MCF 10A (cell line): ENCODE results near the gene GRIK2. TPM values are rescaled to one million over a fixed set of nuclear protein-coding genes. Genes with fewer than 3 reads are reported as not detected.
A peak's percentile ranks its signal among the peaks of the same experiment; 100 is the strongest.
"Not testable (repeated sequence)": the region's sequence is repeated elsewhere in the genome, so short reads cannot be mapped to it uniquely, and the experiment has no call there.

Source experiments
- BruUV-seq: library from RNA; stranded (reverse); fragments of 400-500 nt; replicated peaks from 2 replicates; lab custom pipeline; 2021; lab: Mats Ljungman, UMichigan
- CTCF ChIA-PET: fragments of 300-600 bp; sonication (Branson Sonifier 250); formaldehyde crosslinking; extraction: SDS; loops from one replicate; lab custom pipeline; 2021; ENCODE audit warnings: antibody characterized with exemption, inconsistent platforms; lab: Yijun Ruan, JAX
- POLR2A ChIA-PET: fragments of 300-600, 350-650 bp; sonication (Branson Sonifier 250); formaldehyde crosslinking; extraction: SDS; loops from one replicate; lab custom pipeline; 2020; ENCODE audit warnings: antibody characterized with exemption, inconsistent platforms; lab: Yijun Ruan, JAX
- DNase-seq: peaks from one replicate; pipeline ENCODE4 v3.0.0-alpha.2; 2018; ENCODE audit not compliant: unreplicated experiment
- H3K27ac Mint-ChIP-seq: one replicate; pipeline ENCODE4 v1.8.0; 2022; ENCODE audit warnings: mild to moderate bottlenecking, low read depth, mixed read lengths; ENCODE audit not compliant: unreplicated experiment
- H3K27me3 Mint-ChIP-seq: one replicate; pipeline ENCODE4 v1.8.0; 2022; ENCODE audit warnings: mixed read lengths; ENCODE audit not compliant: insufficient read depth, unreplicated experiment
- H3K36me3 Mint-ChIP-seq: one replicate; pipeline ENCODE4 v1.8.0; 2022; ENCODE audit warnings: mild to moderate bottlenecking, moderate library complexity, mixed read lengths; ENCODE audit not compliant: insufficient read depth, unreplicated experiment
- H3K4me1 Mint-ChIP-seq: one replicate; pipeline ENCODE4 v1.8.0; 2022; ENCODE audit warnings: mixed read lengths; ENCODE audit not compliant: insufficient read depth, unreplicated experiment
- H3K4me3 Mint-ChIP-seq: one replicate; pipeline ENCODE4 v1.8.0; 2022; ENCODE audit warnings: mild to moderate bottlenecking, moderate library complexity, mixed read lengths; ENCODE audit not compliant: unreplicated experiment
- H3K9me3 Mint-ChIP-seq: one replicate; pipeline ENCODE4 v1.8.0; 2022; ENCODE audit warnings: mixed read lengths; ENCODE audit not compliant: unreplicated experiment
- CTCF ChIP-seq: fragments of 200-600 bp; IDR thresholded peaks from one replicate; pipeline ENCODE4 v1.8.0; 2022; ENCODE audit warnings: antibody characterized with exemption, mild to moderate bottlenecking; ENCODE audit not compliant: unreplicated experiment
- intact Hi-C: fragments of 100-400 bp; cut with micrococcal nuclease; formaldehyde crosslinking; loops from 2 replicates; pipeline ENCODE4 v1.14.1; 2022
- total RNA-seq: library from RNA; stranded (reverse); gene quantifications from 2 replicates; pipeline ENCODE4 v1.2.3, GENCODE V29; 2022

The GRIK2 gene
- total RNA-seq, 1 experiment from 2014 or later, result 0.89 TPM

DNA sequence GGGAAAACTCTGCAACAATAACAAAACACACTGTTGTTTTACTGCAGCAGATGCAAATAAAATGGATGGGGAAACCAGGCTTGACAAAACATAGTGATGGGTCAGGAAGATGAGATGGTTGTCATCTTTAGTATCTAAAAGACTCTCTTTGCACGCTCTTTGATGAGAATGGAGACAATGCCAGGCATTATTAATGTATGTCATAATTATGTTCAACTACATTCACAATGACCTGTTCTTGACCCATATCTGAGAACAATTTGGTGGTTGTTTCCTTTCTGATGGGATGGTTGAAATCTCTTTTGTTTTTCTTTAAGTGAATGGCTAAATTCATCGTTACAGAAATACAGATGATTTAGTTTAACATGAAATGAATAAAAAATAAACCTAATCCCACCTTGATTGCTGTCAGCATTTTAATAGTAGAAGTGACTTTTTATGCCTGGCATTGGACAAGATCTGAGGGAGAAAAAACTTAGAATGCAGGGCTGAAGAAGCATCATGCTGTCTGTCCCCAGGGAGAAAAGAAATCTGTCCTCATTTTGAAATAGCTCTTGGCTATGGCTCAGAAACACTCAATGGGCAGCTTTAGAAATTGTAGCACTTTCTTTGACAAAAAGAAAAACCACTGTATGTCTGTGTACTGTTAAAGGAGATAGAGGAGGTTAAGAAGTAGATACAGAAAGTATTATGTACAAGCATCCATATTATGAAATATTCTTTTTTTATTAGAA is 12.4 kb upstream of the GRIK2 start:
- intact Hi-C loops, result no loop called here
- H3K36me3 Mint-ChIP-seq, result peaks cover 7% of the 10 kb centered on the region
- ChIA-PET CTCF (interaction anchor here (0.6 kb wide), 1 partner anchor 265 kb away, joined by 4 read pairs; no protein-coding TSS in a partner anchor), POLR2A (no interaction called here)
- no TSS peak for BruUV-seq
- H3K9me3 Mint-ChIP-seq, result no peaks in the 10 kb centered on the region
- H3K27me3 Mint-ChIP-seq, result no peaks in the 10 kb centered on the region
- DNase-seq, result no peak
- H3K4me3 Mint-ChIP-seq, result no peak overlapping the region
- no peak for TF ChIP-seq CTCF
- H3K27ac Mint-ChIP-seq, result no peak overlapping the region
- peaks cover 5% of the 10 kb centered on the region for H3K4me1 Mint-ChIP-seq

DNA sequence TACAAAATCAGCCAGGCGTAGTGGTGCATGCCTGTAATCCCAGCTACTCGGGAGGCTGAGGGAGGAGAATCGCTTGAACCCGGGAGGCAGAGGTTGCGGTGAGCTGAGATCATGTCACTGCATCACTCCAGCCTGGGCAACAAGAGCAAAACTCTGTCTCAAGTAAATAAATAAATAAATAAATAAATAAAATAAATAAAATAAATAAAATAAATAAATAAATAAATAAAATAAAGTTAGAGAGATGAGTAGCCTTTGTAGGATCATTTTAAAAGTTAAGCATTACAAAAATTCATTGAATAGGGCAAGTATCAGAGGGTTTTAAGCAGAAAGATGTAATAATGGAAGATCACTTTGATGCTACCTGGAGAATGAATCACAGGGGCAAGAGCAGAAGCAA is 9.8 kb upstream of the GRIK2 start:
- H3K4me3 Mint-ChIP-seq, H3K27me3 Mint-ChIP-seq, DNase-seq, H3K36me3 Mint-ChIP-seq, H3K4me1 Mint-ChIP-seq, intact Hi-C loops, POLR2A ChIA-PET, BruUV-seq, H3K9me3 Mint-ChIP-seq, H3K27ac Mint-ChIP-seq: not testable (repeated sequence)
- CTCF ChIA-PET, result interaction anchor here (1.3 kb wide), 1 partner anchor 10 kb away, joined by 5 read pairs; the partner anchor contains the start of gene GRIK2

DNA sequence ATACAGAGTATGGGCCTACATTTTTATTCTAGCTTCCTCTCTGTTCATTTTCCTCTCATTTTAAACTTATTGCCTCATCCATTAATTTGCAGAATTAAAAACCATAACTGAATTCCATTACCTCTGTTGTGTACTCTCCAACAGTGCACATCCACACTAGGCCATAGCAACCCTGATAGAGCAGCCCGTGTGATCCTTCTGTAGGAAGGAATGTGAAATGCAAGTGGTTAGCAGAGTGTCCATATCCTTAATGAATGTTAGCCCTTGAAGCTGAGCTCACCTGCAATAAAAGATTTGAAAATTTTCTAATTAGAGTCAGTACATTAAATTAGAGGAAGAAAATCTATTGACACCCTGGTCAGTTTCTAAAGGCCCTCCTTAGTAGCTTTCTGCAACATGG is 6.5 kb upstream of the GRIK2 start:
- no TSS peak for BruUV-seq
- CTCF ChIA-PET, result interaction anchor here (0.5 to 0.6 kb wide), 3 partner anchors 159 to 1051 kb away, joined by 3 to 7 read pairs (median 3); no protein-coding TSS in a partner anchor
- H3K27ac Mint-ChIP-seq, result no peak overlapping the region
- no peaks in the 10 kb centered on the region for H3K9me3 Mint-ChIP-seq
- H3K36me3 Mint-ChIP-seq, result peaks cover 7% of the 10 kb centered on the region
- TF ChIP-seq CTCF, result peak; percentile 22
- H3K27me3 Mint-ChIP-seq, result no peaks in the 10 kb centered on the region
- POLR2A ChIA-PET, result no interaction called here
- H3K4me3 Mint-ChIP-seq, result no peak overlapping the region
- intact Hi-C loops, result no loop called here
- peak; percentile 40 for DNase-seq
- peaks cover 7% of the 10 kb centered on the region for H3K4me1 Mint-ChIP-seq

DNA sequence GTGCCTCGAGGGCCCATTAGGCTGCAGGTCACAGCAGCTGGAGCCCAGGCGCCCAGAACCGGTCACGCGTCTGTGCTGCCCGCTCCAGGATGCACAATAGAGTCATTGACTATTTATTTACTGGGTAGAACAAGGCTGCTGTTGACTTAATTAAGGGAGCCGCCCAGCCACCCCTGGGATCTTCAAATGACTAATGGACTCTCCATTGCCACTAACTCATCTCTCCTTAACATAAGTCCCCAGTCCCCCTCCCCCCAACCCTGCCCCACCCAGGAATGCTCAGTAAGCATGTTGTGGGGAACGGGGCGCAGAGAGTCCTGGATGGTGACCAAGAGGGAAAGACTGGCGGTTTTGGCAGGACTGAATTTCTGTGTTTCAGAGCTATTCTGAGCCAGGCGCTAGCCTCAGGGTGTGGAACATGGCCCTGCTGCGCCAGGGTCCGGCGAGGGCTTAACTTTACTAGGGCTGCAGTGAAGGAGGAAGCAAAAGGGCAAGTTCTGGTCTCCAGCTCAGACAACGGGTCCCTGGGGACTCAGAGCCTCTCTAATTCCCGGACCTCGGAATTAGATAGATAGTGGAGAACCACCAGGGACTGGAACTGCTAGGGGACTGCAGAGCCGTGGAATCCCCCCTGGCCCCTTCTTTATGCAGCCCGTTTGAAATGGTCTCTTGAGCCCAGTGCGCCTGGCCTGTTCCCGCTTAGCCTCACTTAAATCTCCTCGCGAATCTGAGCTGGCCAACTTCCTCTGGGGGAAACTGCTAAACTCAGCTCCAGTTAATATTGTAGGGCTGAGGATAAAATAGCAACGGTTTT is 1.5 kb upstream of the GRIK2 start:
- Mint-ChIP-seq H3K27ac (no peak overlapping the region), H3K4me1 (peaks cover 13% of the 10 kb centered on the region), H3K4me3 (no peak overlapping the region), H3K36me3 (no peaks in the 10 kb centered on the region), H3K27me3 (no peaks in the 10 kb centered on the region), H3K9me3 (no peaks in the 10 kb centered on the region)
- DNase-seq, result peak; percentile 26
- no peak for TF ChIP-seq CTCF
- ChIA-PET POLR2A (interaction anchor here (0.7 kb wide), 1 partner anchor 148 kb away, joined by 3 read pairs; no protein-coding TSS in a partner anchor), CTCF (interaction anchor here (0.6 kb wide), 1 partner anchor 54 kb away, joined by 3 read pairs; no protein-coding TSS in a partner anchor)
- intact Hi-C loops, result loop anchor here (10.0 kb wide), 3 partner anchors 373 to 1883 kb away; partner anchors contain the start of gene ASCC3
- BruUV-seq, result no TSS peak
